Fibroblast of villous mesenchyme (primary cell): ENCODE data around the gene COL4A3. TPM values are rescaled to one million over a fixed set of nuclear protein-coding genes. Genes with fewer than 3 reads are reported as not detected.

Experiments used
- DNase-seq: peaks from one replicate; pipeline ENCODE4 v3.0.0-alpha.2; 2010; ENCODE audit warnings: low read depth
- H3K4me3 ChIP-seq: 2 replicates; pipeline ENCODE4 v1.5.1; 2011; ENCODE audit warnings: low read depth, mild to moderate bottlenecking, low read length
- CTCF ChIP-seq: IDR thresholded peaks from 2 replicates; pipeline ENCODE4 v1.5.1; 2012; ENCODE audit warnings: low read depth, mild to moderate bottlenecking, low read length; ENCODE audit not compliant: insufficient read depth
- total RNA-seq: library from RNA; depleted of rRNA; stranded (reverse); fragments of >200 nt; gene quantifications from 2 replicates; pipeline ENCODE4 v1.2.3, GENCODE V29; 2012

Gene COL4A3
- total RNA-seq, 1 donor, result under 0.01 TPM

- no peak for TF ChIP-seq CTCF
- no peak overlapping the region for H3K4me3 ChIP-seq
- no peak for DNase-seq
Measured at GRCh38 chr2:227153307-227153706, 11.1 kb upstream of the COL4A3 start.

- DNase-seq, result no peak
- H3K4me3 ChIP-seq, result no peak overlapping the region
- TF ChIP-seq CTCF, result no peak
Measured at GRCh38 chr2:227153758-227154486, 10.5 kb upstream of the COL4A3 start.

GRCh38 chr2:227154986-227155774 is 9.2 kb upstream of the COL4A3 start:
- no peak for TF ChIP-seq CTCF
- no peak overlapping the region for H3K4me3 ChIP-seq
- DNase-seq, result no peak

- no peak for DNase-seq
- no peak overlapping the region for H3K4me3 ChIP-seq
- TF ChIP-seq CTCF, result no peak
Measured at GRCh38 chr2:227160164-227160563, 4.3 kb upstream of the COL4A3 start.

GRCh38 chr2:227161947-227162346 is 2.5 kb upstream of the COL4A3 start:
- H3K4me3 ChIP-seq, result no peak overlapping the region
- TF ChIP-seq CTCF, result no peak
- DNase-seq, result no peak

- no peak for DNase-seq
- peak overlapping the region; percentile 37 for H3K4me3 ChIP-seq
- TF ChIP-seq CTCF, result no peak
Measured at GRCh38 chr2:227163485-227163997, 883 bp upstream of the COL4A3 start.
